ENCODE data around the gene ITGB1BP1.

GRCh38 chr2:9461079-9461478 lies 37.8 kb upstream of the ITGB1BP1 start:
- TF ChIP-seq CTCF (IDR thresholded peaks at IDR 0.05) (no peak), POLR2AphosphoS5 (IDR thresholded peaks at IDR 0.05; ENCODE audit: low read depth, low read length) (no peak), SIN3A (IDR thresholded peaks at IDR 0.05; ENCODE audit: borderline replicate concordance, insufficient read depth, low read depth, low read length) (no peak)

Measured in Panc1 (cell line).